HG02571 (cell line): Measurements from ENCODE around the gene SCN1A.
"Not testable (repeated sequence)": the region's sequence is repeated elsewhere in the genome, so short reads cannot be mapped to it uniquely, and the experiment has no call there.

Experiments
- ATAC-seq: cut with Tn5 transposase; IDR thresholded peaks from one replicate; pipeline ENCODE4 v1.9.1; 2021; ENCODE audit warnings: mild to moderate bottlenecking, moderate library complexity; ENCODE audit not compliant: unreplicated experiment

The SCN1A gene

DNA sequence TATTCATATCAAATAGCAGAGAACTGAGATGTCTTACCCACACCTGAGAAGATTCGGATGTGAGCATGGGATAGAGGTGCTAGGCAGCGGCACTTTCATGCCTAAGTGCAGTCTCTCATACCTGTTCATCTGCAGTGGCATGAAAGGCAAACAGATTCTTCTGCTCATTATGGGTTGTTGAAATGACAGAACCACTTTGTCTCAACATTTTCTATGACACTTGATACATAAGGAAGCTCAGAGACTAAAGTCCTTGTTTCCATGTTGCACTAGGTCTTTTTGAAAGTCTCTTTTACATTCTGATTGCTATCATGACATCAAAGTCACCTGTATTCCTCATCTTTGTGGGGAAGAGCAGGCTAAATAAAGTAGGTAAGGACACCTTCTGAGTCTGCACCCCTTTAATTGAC lies 8.0 kb upstream of the SCN1A start:
- no peak for ATAC-seq

DNA sequence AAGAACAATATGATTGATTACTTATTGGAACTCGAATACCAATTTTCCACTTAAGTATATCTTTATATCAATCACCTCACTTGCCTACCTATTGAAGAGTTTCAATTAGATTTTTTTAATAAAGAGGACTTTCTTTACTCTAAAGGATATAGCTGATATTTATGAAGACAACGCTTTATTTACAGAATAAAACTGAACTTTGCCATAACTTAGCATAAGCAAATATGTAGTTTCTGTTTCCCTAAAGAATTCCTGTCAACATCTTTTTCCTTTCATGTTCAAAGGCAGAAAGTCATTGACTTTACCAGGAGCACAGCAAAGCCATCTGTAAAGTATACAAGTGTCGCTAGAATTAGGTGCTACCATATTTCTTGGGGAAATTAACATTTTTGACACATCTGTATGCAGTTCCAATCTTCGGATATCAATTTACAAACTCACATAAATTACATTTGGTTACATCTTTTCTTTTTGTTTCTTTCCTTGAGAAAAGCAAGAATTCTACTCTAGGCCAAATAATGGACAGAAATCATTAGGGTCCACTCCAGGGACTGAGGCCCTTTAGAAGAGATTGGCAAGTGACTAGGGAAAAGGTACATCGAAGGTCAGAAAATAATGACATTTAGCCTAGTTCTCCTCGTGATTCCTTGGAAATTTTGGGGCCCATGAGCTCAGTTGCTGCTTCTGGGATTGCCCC lies 7.5 kb upstream of the SCN1A start:
- ATAC-seq: no peak

GRCh38 chr2:166134252-166135151 lies 6.7 kb upstream of the SCN1A start:
- no peak for ATAC-seq

DNA sequence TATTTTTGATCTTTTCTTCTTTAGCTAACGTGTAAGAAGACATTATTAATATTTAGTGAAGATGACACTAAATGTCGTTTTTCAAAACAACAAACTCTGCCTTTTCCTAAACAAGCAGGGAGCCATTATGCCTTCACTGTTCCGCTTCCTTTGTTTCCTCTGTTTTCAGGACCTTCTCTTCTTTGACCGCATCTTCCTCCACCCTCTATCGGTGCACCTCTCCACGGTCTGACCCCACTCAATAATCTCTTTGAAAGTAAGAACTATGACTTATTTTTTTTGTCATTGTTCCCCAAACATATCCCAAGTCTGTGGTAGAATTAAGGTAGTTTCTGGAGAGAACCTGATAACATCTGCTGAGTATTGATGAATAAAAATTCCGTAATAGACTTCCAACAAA lies 5.8 kb upstream of the SCN1A start:
- no peak for ATAC-seq

- ATAC-seq: no peak
These were observed 311 bp upstream of the SCN1A start for GRCh38 chr2:166128156-166128505.

DNA sequence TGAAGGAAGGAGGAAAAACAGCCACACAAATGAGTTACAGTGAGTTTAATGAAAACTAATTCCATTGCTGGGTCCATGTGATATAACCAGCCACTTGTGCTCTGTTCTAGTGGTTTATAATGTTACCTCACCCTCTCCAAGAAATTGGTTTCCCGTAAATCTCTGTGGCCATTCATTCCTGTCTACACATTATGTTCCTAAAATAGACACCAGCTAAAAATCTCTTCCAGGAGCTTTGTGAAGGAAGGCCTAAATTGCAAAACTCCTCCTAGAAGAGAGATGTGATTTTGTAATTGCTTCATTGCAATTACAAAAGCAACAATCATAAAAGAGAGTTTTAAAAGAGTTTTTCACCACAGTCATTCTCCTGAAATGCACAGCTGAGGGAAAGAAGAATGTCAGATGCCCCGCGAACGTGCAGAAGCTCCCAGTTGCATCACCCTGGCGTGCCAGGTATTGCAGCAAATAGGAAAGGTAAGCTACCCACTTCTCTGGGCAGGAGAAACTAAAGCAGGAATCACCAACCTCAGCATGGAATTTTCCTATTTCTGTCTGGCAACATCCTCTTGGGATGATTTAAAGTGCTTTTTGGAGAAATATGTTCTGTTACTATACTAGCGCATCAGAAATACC lies 1.7 kb downstream of the SCN1A start:
- ATAC-seq: no peak

DNA sequence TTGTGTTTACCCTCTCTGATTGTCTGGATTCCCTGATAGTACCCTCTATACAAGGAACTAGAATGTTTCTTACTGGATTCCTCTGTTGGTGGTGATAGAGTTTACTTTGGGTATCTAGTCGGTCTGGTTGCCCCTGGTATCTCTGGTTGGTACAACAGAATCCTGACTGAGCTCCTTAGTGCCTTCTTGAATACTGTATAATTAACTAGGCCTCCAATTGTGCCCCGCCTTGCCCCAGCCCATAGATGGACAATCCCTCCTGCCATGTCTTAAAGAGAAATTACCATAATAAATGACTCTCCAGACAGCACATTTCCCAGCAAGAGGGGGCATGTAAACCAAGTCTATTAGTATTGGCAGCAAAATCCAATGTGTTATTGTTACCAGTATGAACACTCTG lies 2.3 kb downstream of the SCN1A start:
- no peak for ATAC-seq

- ATAC-seq: no peak
These were observed 9.6 kb downstream of the SCN1A start for GRCh38 chr2:166118180-166118579.

DNA sequence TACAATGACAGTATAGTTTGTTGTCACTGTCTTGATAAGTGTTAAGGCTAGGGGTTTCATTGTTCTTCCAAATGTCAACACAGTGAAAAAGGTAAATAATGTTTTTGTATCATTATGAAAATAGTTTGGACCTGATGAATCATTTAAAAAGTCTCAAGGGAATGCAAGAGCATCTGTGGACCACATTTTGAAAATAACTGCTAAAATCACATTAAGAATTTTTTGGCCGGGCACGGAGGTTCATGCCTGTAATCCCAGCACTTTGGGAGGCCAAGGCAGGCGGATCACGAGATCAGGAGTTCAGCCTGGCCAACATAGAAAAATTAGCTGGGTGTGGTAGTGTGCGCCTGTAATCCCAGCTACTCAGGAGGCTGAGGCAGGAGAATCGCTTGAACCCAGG lies 10.3 kb downstream of the SCN1A start:
- ATAC-seq: no peak

GRCh38 chr2:166115589-166115988 lies 12.2 kb downstream of the SCN1A start:
- no peak for ATAC-seq

- ATAC-seq: no peak
These were observed 15.6 kb downstream of the SCN1A start for GRCh38 chr2:166112193-166112605.

GRCh38 chr2:166106431-166107015 lies 21.3 kb downstream of the SCN1A start:
- ATAC-seq: no peak

DNA sequence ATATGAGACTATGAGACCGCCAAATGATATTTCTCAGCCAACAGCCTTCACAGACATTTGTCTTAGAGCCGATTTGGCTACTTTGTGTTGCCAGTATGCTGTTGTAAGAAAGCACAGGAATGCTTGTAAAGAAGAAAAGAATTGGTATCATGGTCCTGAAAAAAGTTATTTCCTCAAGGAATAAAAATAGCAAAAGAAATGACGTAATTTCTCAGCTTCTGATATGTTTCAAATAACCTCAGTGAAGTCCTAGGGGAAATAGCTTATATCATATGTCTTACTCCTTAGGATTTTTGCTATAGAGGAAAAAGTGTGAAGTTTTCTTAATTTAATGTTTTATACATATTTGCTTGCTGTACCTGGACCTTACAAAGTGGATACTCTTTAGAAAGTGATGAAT lies 23.0 kb downstream of the SCN1A start:
- no peak for ATAC-seq

- no peak for ATAC-seq
These were observed 23.7 kb downstream of the SCN1A start for GRCh38 chr2:166104084-166104483.

- ATAC-seq: not testable (repeated sequence)
These were observed 24.5 kb downstream of the SCN1A start for GRCh38 chr2:166103277-166103676.

- ATAC-seq: no peak
These were observed 33.5 kb downstream of the SCN1A start for GRCh38 chr2:166094325-166094724.

GRCh38 chr2:166092889-166093288 lies 34.9 kb downstream of the SCN1A start:
- ATAC-seq: no peak

- ATAC-seq: no peak
These were observed 36.4 kb downstream of the SCN1A start for GRCh38 chr2:166091439-166091838.

DNA sequence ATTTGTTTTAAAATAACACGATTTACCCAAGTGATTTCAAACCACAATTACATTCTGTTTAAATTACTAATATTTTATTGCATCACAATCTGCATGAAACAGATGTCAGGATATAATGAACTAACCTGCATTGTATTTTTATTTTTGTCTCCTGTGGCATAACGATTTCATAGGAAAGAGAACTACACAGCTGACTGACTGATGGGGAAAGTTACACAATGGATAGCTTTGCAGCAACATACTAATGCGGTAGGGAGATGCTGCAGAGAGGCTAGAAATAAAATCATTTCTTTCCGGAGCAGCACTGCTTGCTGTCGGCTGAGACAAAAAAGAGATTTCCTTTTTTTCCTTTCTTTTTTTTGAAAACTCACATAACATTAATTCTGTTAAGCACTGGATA lies 36.9 kb downstream of the SCN1A start:
- no peak for ATAC-seq

- no peak for ATAC-seq
These were observed 37.5 kb downstream of the SCN1A start for GRCh38 chr2:166090346-166090745.

- ATAC-seq: no peak
These were observed 39.2 kb downstream of the SCN1A start for GRCh38 chr2:166088634-166089033.
